ENCODE results near the gene ANKS4B. TPM values are rescaled to one million over a fixed set of nuclear protein-coding genes. Genes with fewer than 3 reads are reported as not detected.

ANKS4B gene
- total and polyA plus RNA-seq, 4 donors = 0.11 TPM; not detected in 3

GRCh38 chr16:21203155-21203797 is 30.2 kb upstream of the ANKS4B start:
- ATAC-seq (ENCODE audit: insufficient read depth, low FRiP score) (no peak), DNase-seq (no peak)
- no peak overlapping the region for H3K9ac ChIP-seq (ENCODE audit: insufficient read depth in 1 of 2, low read length in 2 of 2)
- H3K9me3 ChIP-seq (ENCODE audit: control insufficient read depth in 4 of 4, insufficient read depth in 3 of 4, low read length in 3 of 4) = no peaks in the 10 kb centered on the region
- no peak for TF ChIP-seq CTCF (IDR thresholded peaks at IDR 0.05; ENCODE audit: control extremely low read depth, extremely low read depth)
- no peaks in the 10 kb centered on the region for H3K27me3 ChIP-seq (ENCODE audit: control insufficient read depth in 3 of 3, insufficient read depth in 3 of 3, low read length in 2 of 3)
- H3K27ac ChIP-seq (ENCODE audit: low read depth in 1 of 2, low read length in 1 of 2) = no peak overlapping the region
- H3K36me3 ChIP-seq (ENCODE audit: control insufficient read depth in 4 of 4, insufficient read depth in 4 of 4, low read length in 4 of 4) = no peaks in the 10 kb centered on the region
- 53% methylated on average over 7 of the region's 7 CpGs for WGBS, 2 donors
- no peaks in the 10 kb centered on the region for H3K4me1 ChIP-seq (ENCODE audit: control insufficient read depth in 5 of 5, insufficient read depth in 5 of 5, low read length in 5 of 5)
- no peak overlapping the region for H3K4me3 ChIP-seq

- Histone ChIP-seq H3K27ac (ENCODE audit: low read depth in 1 of 2, low read length in 1 of 2) (no peak overlapping the region), H3K4me3 (no peak overlapping the region), H3K36me3 (ENCODE audit: control insufficient read depth in 4 of 4, insufficient read depth in 4 of 4, low read length in 4 of 4) (no peaks in the 10 kb centered on the region), H3K27me3 (ENCODE audit: control insufficient read depth in 3 of 3, insufficient read depth in 3 of 3, low read length in 2 of 3) (no peaks in the 10 kb centered on the region), H3K9me3 (ENCODE audit: control insufficient read depth in 4 of 4, insufficient read depth in 3 of 4, low read length in 3 of 4) (no peaks in the 10 kb centered on the region), H3K4me1 (ENCODE audit: control insufficient read depth in 5 of 5, insufficient read depth in 5 of 5, low read length in 5 of 5) (no peaks in the 10 kb centered on the region), H3K9ac (ENCODE audit: insufficient read depth in 1 of 2, low read length in 2 of 2) (no peak overlapping the region)
- no peak for TF ChIP-seq CTCF (IDR thresholded peaks at IDR 0.05; ENCODE audit: control extremely low read depth, extremely low read depth)
- ATAC-seq (ENCODE audit: insufficient read depth, low FRiP score) = no peak
- no peak for DNase-seq
These were observed 28.2 kb upstream of the ANKS4B start for GRCh38 chr16:21205303-21205702.

- Histone ChIP-seq H3K9ac (ENCODE audit: insufficient read depth in 1 of 2, low read length in 2 of 2) (no peak overlapping the region), H3K4me1 (ENCODE audit: control insufficient read depth in 5 of 5, insufficient read depth in 5 of 5, low read length in 5 of 5) (peaks cover 0 to 2% (median 0%) of the 10 kb centered on the region in 5 donors), H3K36me3 (ENCODE audit: control insufficient read depth in 4 of 4, insufficient read depth in 4 of 4, low read length in 4 of 4) (no peaks in the 10 kb centered on the region), H3K27ac (ENCODE audit: low read depth in 1 of 2, low read length in 1 of 2) (no peak overlapping the region), H3K9me3 (ENCODE audit: control insufficient read depth in 4 of 4, insufficient read depth in 3 of 4, low read length in 3 of 4) (no peaks in the 10 kb centered on the region), H3K4me3 (no peak overlapping the region), H3K27me3 (ENCODE audit: control insufficient read depth in 3 of 3, insufficient read depth in 3 of 3, low read length in 2 of 3) (no peaks in the 10 kb centered on the region)
- ATAC-seq (ENCODE audit: insufficient read depth, low FRiP score) (no peak), DNase-seq (no peak)
- TF ChIP-seq CTCF (IDR thresholded peaks at IDR 0.05; ENCODE audit: control extremely low read depth, extremely low read depth) = no peak
- WGBS, 2 donors = 95% methylated on average over 4 of the region's 4 CpGs
These were observed 26.9 kb upstream of the ANKS4B start for GRCh38 chr16:21206550-21206949.
